Endothelial cell of umbilical vein (primary cell): Measurements from ENCODE around the gene TUBGCP3. TPM values are rescaled to one million over a fixed set of nuclear protein-coding genes. Genes with fewer than 3 reads are reported as not detected.

Source experiments
- BruUV-seq: library from RNA; stranded (reverse); fragments of 400-500 nt; replicated peaks from 2 replicates; lab custom pipeline; 2021; lab: Mats Ljungman, UMichigan
- CTCF ChIA-PET: fragments of 300-600, 350-600 bp; sonication (Branson Sonifier 250); formaldehyde crosslinking; loops from one replicate; lab custom pipeline; 2021; ENCODE audit warnings: antibody characterized with exemption, inconsistent platforms; lab: Charles Lee
- POLR2A ChIA-PET: fragments of 300-600, 350-600 bp; sonication (Branson Sonifier 250); formaldehyde crosslinking; loops from one replicate; lab custom pipeline; 2021; ENCODE audit warnings: antibody characterized with exemption, inconsistent platforms; lab: Charles Lee
- DNase-seq: peaks from one replicate; pipeline ENCODE4 v3.0.0-alpha.2; 2011; ENCODE audit warnings: low read depth, low spot score
- FAIRE-seq: peaks from 2 replicates; lab custom pipeline; 2011; peaks lifted over from hg19 to GRCh38; lab: Jason Lieb, UNC
- H2AFZ ChIP-seq: 2 replicates; pipeline ENCODE4 v1.6.0; 2012; ENCODE audit warnings: low read depth, low read length, control low read depth, inconsistent platforms
- H3K27ac ChIP-seq: 2 replicates; pipeline ENCODE4 v1.5.1; 2011; ENCODE audit warnings: low read depth, mild to moderate bottlenecking, control low read depth, low read length, moderate library complexity; ENCODE audit not compliant: insufficient read depth
- H3K27me3 ChIP-seq, 2 experiments: 2 replicates each; pipeline versions ENCODE4 v1.6.0 to v1.6.1; 2011; ENCODE audit warnings: low read length in 2 of 2, mixed read lengths in 1 of 2; ENCODE audit not compliant: control insufficient read depth in 2 of 2, insufficient read depth in 2 of 2
- H3K36me3 ChIP-seq, 2 experiments: 2 replicates in 1 of 2; 3 replicates in 1 of 2; pipeline ENCODE4 v1.5.1; 2011; ENCODE audit warnings: low read length in 2 of 2, mild to moderate bottlenecking in 1 of 2, moderate library complexity in 1 of 2; ENCODE audit not compliant: control insufficient read depth in 2 of 2, insufficient read depth in 2 of 2; ENCODE audit errors: extremely low read depth in 1 of 2
- H3K4me1 ChIP-seq: 3 replicates; pipeline ENCODE4 v1.5.1; 2011; ENCODE audit warnings: mild to moderate bottlenecking, low read length; ENCODE audit not compliant: control insufficient read depth, insufficient read depth; ENCODE audit errors: extremely low read depth
- H3K4me2 ChIP-seq: 2 replicates; pipeline ENCODE4 v1.6.1; 2011; ENCODE audit warnings: low read length, control low read depth, mixed read lengths; ENCODE audit not compliant: insufficient read depth
- H3K4me3 ChIP-seq, 3 experiments: fragments of 200-600 bp in 1 of 3; sonication (generic), shearing (Covaris generic) in 1 of 3; replicated peaks in 1 of 3; 2 replicates each; pipeline ENCODE4 v1.5.1; 2011 to 2016; ENCODE audit warnings: control low read depth in 3 of 3, low read length in 3 of 3, mild to moderate bottlenecking in 2 of 3, inconsistent platforms in 1 of 3, low read depth in 1 of 3, moderate library complexity in 1 of 3; ENCODE audit not compliant: insufficient read depth in 1 of 3
- H3K79me2 ChIP-seq: 2 replicates; pipeline ENCODE4 v1.6.0; 2012; ENCODE audit warnings: low read length, inconsistent platforms; ENCODE audit not compliant: control insufficient read depth, insufficient read depth
- H3K9ac ChIP-seq: replicated peaks from 2 replicates; pipeline ENCODE3; 2011; ENCODE audit warnings: low read length, control low read depth; ENCODE audit not compliant: insufficient read depth; ENCODE audit errors: extremely low read depth
- H3K9me1 ChIP-seq: replicated peaks from 3 replicates; pipeline ENCODE4 v1.6.0; 2011; ENCODE audit warnings: mild to moderate bottlenecking, low read length; ENCODE audit not compliant: control insufficient read depth, insufficient read depth; ENCODE audit errors: extremely low read depth
- H3K9me3 ChIP-seq: replicated peaks from 2 replicates; pipeline ENCODE4 v1.5.1; 2012; ENCODE audit warnings: low read length, inconsistent platforms; ENCODE audit not compliant: control insufficient read depth, insufficient read depth
- H4K20me1 ChIP-seq: replicated peaks from 2 replicates; pipeline ENCODE3; 2011; ENCODE audit warnings: mild to moderate bottlenecking, low read length; ENCODE audit not compliant: control insufficient read depth, insufficient read depth; ENCODE audit errors: extremely low read depth
- CTCF ChIP-seq, 2 donors: IDR thresholded peaks; 1 replicate in 1 of 2; 2 replicates in 1 of 2; pipeline ENCODE4 v1.5.1; 2011; ENCODE audit warnings: low read length in 2 of 2, mild to moderate bottlenecking in 2 of 2, moderate library complexity in 2 of 2, control low read depth in 1 of 2, inconsistent platforms in 1 of 2, low read depth in 1 of 2; ENCODE audit not compliant: insufficient read depth in 1 of 2; ENCODE audit errors: extremely low read depth in 1 of 2
- EZH2 ChIP-seq: IDR thresholded peaks from 2 replicates; pipeline ENCODE4 v1.6.1; 2012; ENCODE audit warnings: borderline replicate concordance, low read depth, mild to moderate bottlenecking, moderate library complexity, low read length, inconsistent platforms; ENCODE audit not compliant: severe bottlenecking
- FOS ChIP-seq: IDR thresholded peaks from 2 replicates; pipeline ENCODE4 v1.6.1; 2011; ENCODE audit warnings: mild to moderate bottlenecking, low read length, moderate library complexity, borderline replicate concordance; ENCODE audit not compliant: insufficient read depth
- GATA2 ChIP-seq: IDR thresholded peaks from 2 replicates; pipeline ENCODE4 v1.7.0; 2011; ENCODE audit warnings: low read depth, mild to moderate bottlenecking, moderate library complexity, mixed read lengths, low read length; ENCODE audit not compliant: insufficient read length, insufficient read depth
- JUN ChIP-seq: IDR thresholded peaks from 2 replicates; pipeline ENCODE4 v1.6.1; 2011; ENCODE audit warnings: borderline replicate concordance, low read depth; ENCODE audit not compliant: insufficient read length, insufficient read depth
- MAX ChIP-seq: IDR thresholded peaks from 2 replicates; pipeline ENCODE4 v1.6.1; 2011; ENCODE audit not compliant: insufficient read depth, insufficient read length
- MYC ChIP-seq: IDR thresholded peaks from one replicate; pipeline ENCODE4 v1.6.1; 2011; ENCODE audit warnings: mild to moderate bottlenecking, low read depth, low read length
- POLR2A ChIP-seq: IDR thresholded peaks from 2 replicates; pipeline ENCODE4 v1.6.1; 2012; ENCODE audit warnings: low read depth, mild to moderate bottlenecking, control low read depth, low read length
- POLR2AphosphoS5 ChIP-seq: IDR thresholded peaks from 2 replicates; pipeline ENCODE4 v1.6.1; 2012; ENCODE audit warnings: low read depth, mild to moderate bottlenecking, control low read depth, low read length, moderate library complexity; ENCODE audit not compliant: insufficient read depth
- dilution Hi-C: fragments of 300-500 bp; cut with MboI; formaldehyde crosslinking; loops from one replicate; pipeline ENCODE4 v1.15.0; 2019; ENCODE audit warnings: low sequenced_read_pairs; ENCODE audit not compliant: extremely low pct_ligation_motif_present
- intact Hi-C: fragments of 100-400 bp; cut with micrococcal nuclease; formaldehyde crosslinking; loops from one replicate; pipeline ENCODE4 v1.10.0; 2022
- polyA plus RNA-seq, 4 experiments: library from polyadenylated mRNA; depleted of rRNA in 3 of 4; stranded (reverse) in 3 of 4; unstranded in 1 of 4; fragments of >200 nt; gene quantifications; 2 replicates each; pipeline versions ENCODE4 v1.2.1 to v1.2.3, GENCODE V29; 2011 to 2012; ENCODE audit warnings: missing spikeins in 1 of 4
- total RNA-seq: library from RNA; stranded (reverse); gene quantifications from 2 replicates; pipeline ENCODE4 v1.2.3, GENCODE V29; 2021

TUBGCP3 gene
- total and polyA plus RNA-seq, 2 donors (not counting 3 experiments of a cell fraction or from before 2014, with no cell fraction given), result 36.4 to 47.7 TPM

GRCh38 chr13:112444416-112445399 is 143.2 kb downstream of the TUBGCP3 start:
- no peak overlapping the region for H3K9ac ChIP-seq
- no peak overlapping the region for H2AFZ ChIP-seq
- DNase-seq, result no peak
- no peak for FAIRE-seq
- no TSS peak for BruUV-seq
- H3K9me1 ChIP-seq, result no peaks in the 10 kb centered on the region
- H4K20me1 ChIP-seq, result no peaks in the 10 kb centered on the region
- no peaks in the 10 kb centered on the region for H3K27me3 ChIP-seq
- POLR2A ChIA-PET, result no interaction called here
- H3K4me3 ChIP-seq, result no peak overlapping the region
- intact Hi-C loops, result loop anchor here (1.0 to 5.0 kb wide), 4 partner anchors 162 to 1377 kb away; no protein-coding TSS in a partner anchor
- no peak overlapping the region for H3K27ac ChIP-seq
- no peaks in the 10 kb centered on the region for H3K79me2 ChIP-seq
- H3K36me3 ChIP-seq, result no peaks in the 10 kb centered on the region
- TF ChIP-seq GATA2 (no peak), CTCF (IDR thresholded peaks at IDR 0.05; ENCODE audit: extremely low read depth in 1 of 2, insufficient read depth in 1 of 2, low read depth in 1 of 2, low read length in 2 of 2) (no peak), EZH2 (no peak), POLR2AphosphoS5 (no peak), JUN (no peak), FOS (no peak), MYC (no peak), MAX (no peak), POLR2A (no peak)
- no peaks in the 10 kb centered on the region for H3K9me3 ChIP-seq
- no peak overlapping the region for H3K4me2 ChIP-seq
- CTCF ChIA-PET, result interaction anchor here (0.6 to 3.3 kb wide), 10 partner anchors 10 to 1989 kb away, joined by 3 to 33 read pairs (median 4); no protein-coding TSS in a partner anchor
- H3K4me1 ChIP-seq, result no peaks in the 10 kb centered on the region
- dilution Hi-C loops, result no loop called here
